Colonic mucosa (tissue), 4 donors: ENCODE measurements around the gene MMP15. TPM values are rescaled to one million over a fixed set of nuclear protein-coding genes. Genes with fewer than 3 reads are reported as not detected.
"Not testable (repeated sequence)": the region's sequence is repeated elsewhere in the genome, so short reads cannot be mapped to it uniquely, and the experiment has no call there.

Experiments used
- DNase-seq: peaks from one replicate; pipeline ENCODE4 v3.0.0-alpha.2; 2020
- H3K27ac ChIP-seq: fragments of 200-600 bp; one replicate; pipeline ENCODE4 v1.8.0; 2021
- H3K27me3 ChIP-seq: fragments of 200-600 bp; one replicate; pipeline ENCODE4 v1.8.0; 2021
- H3K36me3 ChIP-seq: fragments of 200-600 bp; one replicate; pipeline ENCODE4 v1.8.0; 2021
- H3K4me1 ChIP-seq: fragments of 200-600 bp; one replicate; pipeline ENCODE4 v1.8.0; 2021; ENCODE audit warnings: mild to moderate bottlenecking
- H3K4me3 ChIP-seq: fragments of 200-600 bp; one replicate; pipeline ENCODE4 v1.8.0; 2021
- H3K9ac ChIP-seq, 2 donors: one replicate each; pipeline ENCODE4 v1.7.0; 2013; ENCODE audit warnings: control low read depth in 2 of 2, low read depth in 2 of 2, low read length in 2 of 2
- H3K9me3 ChIP-seq: fragments of 200-600 bp; one replicate; pipeline ENCODE4 v1.8.0; 2021
- CTCF ChIP-seq: fragments of 200-600 bp; IDR thresholded peaks from one replicate; pipeline ENCODE4 v1.8.0; 2022; ENCODE audit warnings: antibody characterized with exemption, mild to moderate bottlenecking
- intact Hi-C: fragments of 100-400 bp; cut with DNase I; formaldehyde crosslinking; loops from one replicate; pipeline ENCODE4 v1.14.1; 2022
- total RNA-seq, 2 donors: library from RNA; stranded (reverse); fragmentation: NEBNext Ultra II Directional in 1 of 2; extraction: Animal tissue kit (Norgen Biotek cat#: 25700) in 1 of 2; gene quantifications; one replicate each; pipeline ENCODE4 v1.2.1, GENCODE V29; 2021
- donor health status: healthy.
- donor health status: DM: no; HTN: no; CAD: no.
- donor health status: DM: no; HTN: no; CAD: no.

The MMP15 gene
- total RNA-seq, 2 donors from 2014 or later = 79.2 to 126 TPM

DNA sequence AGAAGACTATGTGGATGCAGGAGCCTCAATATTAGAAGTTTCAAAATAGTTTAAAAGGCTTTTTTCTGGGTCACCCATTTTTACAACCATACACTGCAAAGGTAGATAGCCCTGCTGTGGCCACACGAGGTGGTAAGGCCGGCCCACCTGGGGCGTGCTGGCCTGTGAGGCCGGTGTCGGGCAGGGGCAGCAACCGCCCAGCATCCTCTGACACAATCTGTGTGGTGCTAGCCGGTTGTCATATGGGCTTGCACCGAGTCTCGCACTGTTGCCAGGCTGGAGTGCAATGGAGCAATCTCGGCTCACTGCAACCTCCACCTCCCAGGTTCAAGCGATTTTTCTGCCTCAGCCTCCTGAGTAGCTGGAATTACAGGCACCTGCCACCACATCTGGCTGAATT lies 59.6 kb downstream of the MMP15 start:
- Histone ChIP-seq H3K27ac (no peak overlapping the region), H3K4me3 (no peak overlapping the region), H3K9ac (no peak overlapping the region), H3K36me3 (no peaks in the 10 kb centered on the region), H3K9me3 (no peaks in the 10 kb centered on the region), H3K27me3 (no peaks in the 10 kb centered on the region), H3K4me1 (no peaks in the 10 kb centered on the region)
- no peak for DNase-seq
- TF ChIP-seq CTCF = no peak
- intact Hi-C loops = no loop called here

GRCh38 chr16:58085584-58086251 lies 60.2 kb downstream of the MMP15 start:
- H3K27me3 ChIP-seq = no peaks in the 10 kb centered on the region
- H3K9ac ChIP-seq = no peak overlapping the region
- H3K36me3 ChIP-seq = no peaks in the 10 kb centered on the region
- TF ChIP-seq CTCF = no peak
- no peaks in the 10 kb centered on the region for H3K9me3 ChIP-seq
- no peak overlapping the region for H3K27ac ChIP-seq
- H3K4me1 ChIP-seq = no peaks in the 10 kb centered on the region
- DNase-seq = no peak
- no peak overlapping the region for H3K4me3 ChIP-seq
- intact Hi-C loops = no loop called here

GRCh38 chr16:58086381-58087208 lies 61.0 kb downstream of the MMP15 start:
- no peak overlapping the region for H3K9ac ChIP-seq
- H3K4me1 ChIP-seq = no peaks in the 10 kb centered on the region
- no peak overlapping the region for H3K27ac ChIP-seq
- no peaks in the 10 kb centered on the region for H3K36me3 ChIP-seq
- H3K27me3 ChIP-seq = no peaks in the 10 kb centered on the region
- no peak overlapping the region for H3K4me3 ChIP-seq
- no peak for TF ChIP-seq CTCF
- H3K9me3 ChIP-seq = no peaks in the 10 kb centered on the region
- intact Hi-C loops = no loop called here
- DNase-seq = no peak

DNA sequence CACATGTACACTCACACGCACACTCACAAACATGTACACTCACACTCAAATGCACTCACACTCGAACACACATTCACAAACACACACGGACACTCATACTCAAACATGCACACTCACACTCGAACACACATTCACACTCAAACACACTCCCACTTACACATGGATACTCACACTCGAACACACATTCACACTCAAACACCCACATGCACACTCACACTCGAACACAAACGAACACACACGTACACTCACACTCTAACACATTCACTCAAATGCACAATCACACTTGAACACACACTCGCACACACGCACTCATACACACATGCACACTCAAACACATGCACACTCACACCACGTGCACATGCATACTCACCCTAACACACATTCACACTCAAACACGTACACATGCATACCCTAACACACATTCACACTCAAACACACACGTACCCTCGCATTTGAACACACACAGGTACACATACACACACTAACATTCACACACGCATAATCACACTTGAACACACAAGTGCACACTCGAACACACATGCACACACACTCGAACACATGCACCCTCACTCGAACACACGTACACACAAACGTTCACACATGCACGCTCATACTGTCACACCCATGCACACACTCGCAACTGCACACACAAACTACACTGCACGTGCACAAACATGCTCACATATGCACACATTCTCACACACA lies 61.8 kb downstream of the MMP15 start:
- no peak for TF ChIP-seq CTCF
- no peaks in the 10 kb centered on the region for H3K9me3 ChIP-seq
- no peak overlapping the region for H3K27ac ChIP-seq
- H3K4me1 ChIP-seq = no peaks in the 10 kb centered on the region
- H3K4me3 ChIP-seq = no peak overlapping the region
- H3K36me3 ChIP-seq = no peaks in the 10 kb centered on the region
- DNase-seq = no peak
- intact Hi-C loops = no loop called here
- H3K27me3 ChIP-seq = no peaks in the 10 kb centered on the region
- no peak overlapping the region for H3K9ac ChIP-seq

- no peak for TF ChIP-seq CTCF
- H3K9ac ChIP-seq = no peak overlapping the region
- H3K9me3 ChIP-seq = no peaks in the 10 kb centered on the region
- DNase-seq = no peak
- no peaks in the 10 kb centered on the region for H3K4me1 ChIP-seq
- no peaks in the 10 kb centered on the region for H3K36me3 ChIP-seq
- no peak overlapping the region for H3K4me3 ChIP-seq
- H3K27ac ChIP-seq = no peak overlapping the region
- H3K27me3 ChIP-seq = no peaks in the 10 kb centered on the region
- intact Hi-C loops = no loop called here
Measured at GRCh38 chr16:58088091-58088490, 62.5 kb downstream of the MMP15 start.

DNA sequence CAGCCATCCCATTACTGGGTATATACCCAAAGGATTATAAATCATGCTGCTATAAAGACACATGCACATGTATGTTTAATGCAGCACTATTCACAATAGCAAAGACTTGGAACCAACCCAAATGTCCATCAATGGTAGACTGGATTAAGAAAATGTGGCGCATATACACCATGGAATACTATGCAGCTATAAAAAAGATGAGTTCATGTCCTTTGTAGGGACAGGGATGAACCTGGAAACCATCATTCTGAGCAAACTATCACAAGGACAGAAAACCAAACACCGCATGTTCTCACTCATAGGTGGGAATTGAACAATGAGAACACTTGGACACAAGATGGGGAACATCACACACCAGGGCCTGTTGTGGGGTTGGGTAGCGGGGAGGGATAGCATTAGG lies 64.8 kb downstream of the MMP15 start:
- H3K27me3 ChIP-seq, H3K4me3 ChIP-seq, H3K9ac ChIP-seq, H3K9me3 ChIP-seq, intact Hi-C loops, H3K36me3 ChIP-seq, H3K4me1 ChIP-seq, H3K27ac ChIP-seq, DNase-seq: not testable (repeated sequence)
